Epithelial cell of proximal tubule (primary cell): ENCODE data around the gene CEMIP. TPM values are rescaled to one million over a fixed set of nuclear protein-coding genes. Genes with fewer than 3 reads are reported as not detected.

Experiments
- DNase-seq: peaks from one replicate; pipeline ENCODE4 v3.0.0-alpha.2; 2011; ENCODE audit warnings: low read depth
- H3K4me3 ChIP-seq: 2 replicates; pipeline ENCODE4 v1.5.1; 2011; ENCODE audit warnings: low read depth, mild to moderate bottlenecking, low read length
- total RNA-seq: library from RNA; depleted of rRNA; stranded (reverse); fragments of >200 nt; gene quantifications from 2 replicates; pipeline ENCODE4 v1.2.3, GENCODE V29; 2015
- TF ChIP-seq, protein P1 (sequence below): conservative IDR thresholded peaks from 2 replicates; pipeline ENCODE4 v1.5.1; 2012; ENCODE audit warnings: low read depth, mild to moderate bottlenecking, low read length

The CEMIP gene
- total RNA-seq, 1 donor from 2014 or later: 0.06 TPM

DNA sequence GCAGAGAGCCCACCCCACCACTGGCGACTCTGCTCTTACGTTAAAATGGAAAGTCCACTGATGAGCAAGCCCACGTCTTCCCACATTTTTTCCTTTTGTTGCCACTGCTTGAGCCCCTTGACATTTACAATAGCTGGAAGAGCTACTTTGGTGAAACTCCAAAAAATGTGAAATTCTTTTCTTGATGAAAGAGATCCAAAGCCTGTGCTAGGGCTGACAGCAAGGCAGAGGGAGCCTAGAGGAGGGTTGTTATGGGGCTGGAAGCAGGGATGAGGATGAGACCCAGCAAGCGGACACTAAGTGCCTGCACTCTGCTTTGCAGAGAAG, 97.1 kb downstream of the CEMIP start:
- TF ChIP-seq, protein P1, sequence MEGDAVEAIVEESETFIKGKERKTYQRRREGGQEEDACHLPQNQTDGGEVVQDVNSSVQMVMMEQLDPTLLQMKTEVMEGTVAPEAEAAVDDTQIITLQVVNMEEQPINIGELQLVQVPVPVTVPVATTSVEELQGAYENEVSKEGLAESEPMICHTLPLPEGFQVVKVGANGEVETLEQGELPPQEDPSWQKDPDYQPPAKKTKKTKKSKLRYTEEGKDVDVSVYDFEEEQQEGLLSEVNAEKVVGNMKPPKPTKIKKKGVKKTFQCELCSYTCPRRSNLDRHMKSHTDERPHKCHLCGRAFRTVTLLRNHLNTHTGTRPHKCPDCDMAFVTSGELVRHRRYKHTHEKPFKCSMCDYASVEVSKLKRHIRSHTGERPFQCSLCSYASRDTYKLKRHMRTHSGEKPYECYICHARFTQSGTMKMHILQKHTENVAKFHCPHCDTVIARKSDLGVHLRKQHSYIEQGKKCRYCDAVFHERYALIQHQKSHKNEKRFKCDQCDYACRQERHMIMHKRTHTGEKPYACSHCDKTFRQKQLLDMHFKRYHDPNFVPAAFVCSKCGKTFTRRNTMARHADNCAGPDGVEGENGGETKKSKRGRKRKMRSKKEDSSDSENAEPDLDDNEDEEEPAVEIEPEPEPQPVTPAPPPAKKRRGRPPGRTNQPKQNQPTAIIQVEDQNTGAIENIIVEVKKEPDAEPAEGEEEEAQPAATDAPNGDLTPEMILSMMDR: no peak
- DNase-seq: no peak
- no peak overlapping the region for H3K4me3 ChIP-seq

DNA sequence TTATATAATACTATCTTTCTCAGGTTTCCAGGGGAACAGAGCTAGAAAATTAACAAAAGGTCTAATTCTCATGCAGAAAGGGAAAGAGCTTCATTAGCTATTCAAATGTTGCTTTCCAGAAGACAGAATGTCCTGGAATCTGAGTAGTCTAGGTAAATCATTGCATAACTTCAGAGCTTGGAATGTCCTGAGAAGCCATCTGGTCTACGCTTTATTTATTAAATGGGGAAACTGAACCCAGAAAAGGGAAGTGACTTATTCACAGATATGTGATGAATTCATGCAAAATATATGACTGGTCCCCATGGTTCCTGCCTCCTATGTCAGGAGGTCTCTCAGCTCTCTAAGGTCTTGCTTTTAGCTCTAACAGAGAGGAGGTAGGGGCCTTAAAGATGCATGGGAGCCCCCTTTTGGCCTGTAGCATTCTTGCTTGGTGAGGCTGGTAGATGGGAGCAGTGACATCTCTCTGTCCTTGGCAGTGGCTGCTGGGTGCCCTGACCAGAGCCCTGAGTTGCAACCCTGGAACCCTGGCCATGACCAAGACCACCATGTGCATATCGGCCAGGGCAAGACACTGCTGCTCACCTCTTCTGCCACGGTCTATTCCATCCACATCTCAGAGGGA, 99.2 kb downstream of the CEMIP start:
- H3K4me3 ChIP-seq: no peak overlapping the region
- no peak for DNase-seq
- TF ChIP-seq, protein P1: peak; percentile 6

DNA sequence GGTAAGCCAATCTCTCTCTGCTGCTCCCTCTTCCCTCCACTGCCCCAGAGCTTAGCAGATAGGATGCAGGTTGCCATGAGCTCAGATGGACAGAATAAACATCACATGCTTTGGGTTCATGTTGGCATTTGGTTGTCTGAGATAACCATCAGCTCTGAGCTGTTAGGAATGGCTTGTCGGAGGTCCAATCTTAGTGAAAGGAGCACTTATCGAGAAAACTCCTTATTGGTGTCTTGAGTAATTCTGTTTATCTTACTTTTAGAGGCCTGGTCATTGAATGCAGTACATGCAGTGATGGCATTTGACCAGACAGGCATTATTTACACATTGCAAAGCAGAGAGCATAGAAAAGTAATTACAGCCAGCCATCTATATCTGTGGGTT, 99.7 kb downstream of the CEMIP start:
- DNase-seq: no peak
- TF ChIP-seq, protein P1: no peak
- H3K4me3 ChIP-seq: no peak overlapping the region

DNA sequence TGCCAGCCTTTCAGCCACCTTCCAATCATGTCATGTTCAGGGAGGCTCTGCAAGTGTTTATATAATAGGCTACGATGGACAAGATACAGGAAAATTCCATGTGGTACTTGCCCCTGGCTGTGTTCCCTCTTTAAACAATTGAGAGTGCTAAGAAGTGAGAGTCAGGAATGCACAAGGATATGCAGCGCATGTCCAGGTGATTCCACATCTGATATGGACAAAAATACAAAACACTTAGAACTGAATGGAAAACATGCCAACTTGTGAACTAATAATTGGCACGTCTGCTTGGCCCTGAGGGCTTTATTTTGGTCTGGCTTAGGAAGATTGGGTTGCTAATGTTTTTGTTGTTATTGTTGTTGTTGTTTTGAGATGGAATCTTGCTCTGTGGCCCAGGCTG, 100.9 kb downstream of the CEMIP start:
- DNase-seq: no peak
- TF ChIP-seq, protein P1: no peak
- H3K4me3 ChIP-seq: no peak overlapping the region

DNA sequence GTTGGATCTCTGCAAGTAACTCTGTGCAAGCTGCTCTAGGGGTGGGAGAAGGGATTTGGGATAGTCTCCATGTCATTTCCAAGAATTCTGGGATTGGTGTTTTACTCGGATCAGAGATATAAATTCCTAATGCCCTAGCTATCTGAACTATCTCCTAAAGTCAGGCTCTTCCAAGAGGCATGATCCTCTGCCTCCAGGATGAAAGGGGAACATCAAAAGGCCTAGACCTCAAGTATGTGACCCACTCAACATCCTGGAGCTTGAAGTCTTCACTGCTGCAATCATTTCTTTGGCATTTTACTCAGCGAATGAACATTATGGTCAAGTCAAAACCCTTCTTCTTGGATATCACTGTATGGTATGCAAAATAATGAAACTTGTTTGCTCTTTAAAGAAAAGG, 104.5 kb downstream of the CEMIP start:
- TF ChIP-seq, protein P1: no peak
- no peak overlapping the region for H3K4me3 ChIP-seq
- DNase-seq: no peak

DNA sequence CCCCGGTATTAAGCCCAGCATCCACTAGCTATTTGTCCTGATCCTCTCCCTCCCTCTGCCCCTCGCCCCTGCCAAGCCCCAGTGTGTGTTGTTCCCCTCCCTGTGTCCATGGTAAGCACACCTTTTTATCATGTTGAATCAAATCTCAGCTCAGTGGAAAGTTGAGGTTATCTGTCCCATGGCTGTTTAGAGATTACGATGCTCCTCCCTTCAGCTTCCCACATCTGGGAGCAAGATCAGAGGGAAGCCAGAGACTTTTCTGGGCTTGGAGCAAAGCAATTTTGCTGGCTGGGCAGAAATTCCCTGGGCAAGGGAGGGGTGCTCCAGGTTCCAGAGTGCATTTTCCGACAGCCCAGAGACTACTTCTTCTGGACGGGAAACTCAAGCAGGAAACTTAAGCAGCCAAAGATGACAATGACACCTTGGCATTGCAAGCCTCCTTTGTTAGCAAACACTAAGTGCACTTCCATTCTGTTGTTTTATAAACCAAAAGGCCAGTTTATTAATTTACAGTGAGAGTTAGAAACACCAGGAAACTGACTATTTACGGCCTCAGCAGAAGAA, 105.9 kb downstream of the CEMIP start:
- DNase-seq: no peak
- H3K4me3 ChIP-seq: no peak overlapping the region
- TF ChIP-seq, protein P1: no peak

DNA sequence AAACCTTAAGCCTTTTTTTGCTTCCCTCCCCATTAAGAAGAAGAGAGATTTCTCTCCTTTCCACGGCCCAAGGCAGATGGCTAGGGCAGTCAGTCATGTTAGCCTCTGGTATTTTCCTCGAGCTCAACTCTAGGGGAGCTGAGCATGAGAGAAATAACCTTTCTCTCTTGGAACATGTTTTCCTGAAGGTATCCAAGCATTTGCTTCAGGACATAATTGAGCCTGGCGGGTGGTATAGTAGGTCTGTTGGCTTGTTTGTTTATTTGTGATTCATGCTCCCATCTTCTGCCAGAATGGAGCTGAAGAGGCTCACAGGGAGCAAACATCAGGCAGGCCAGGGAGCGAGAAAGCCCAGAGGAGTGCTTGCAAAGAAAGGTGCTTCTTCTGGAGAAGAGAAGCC, 108.0 kb downstream of the CEMIP start:
- H3K4me3 ChIP-seq: no peak overlapping the region
- TF ChIP-seq, protein P1: no peak
- no peak for DNase-seq
